Activated CD8-positive, alpha-beta T cell treated with anti-CD3 and anti-CD28 coated beads for 36 hours (primary cell): ENCODE data around the gene DUSP22. TPM values are rescaled to one million over a fixed set of nuclear protein-coding genes. Genes with fewer than 3 reads are reported as not detected.
"Not testable (repeated sequence)": the region's sequence is repeated elsewhere in the genome, so short reads cannot be mapped to it uniquely, and the experiment has no call there.

Experiments used
- ATAC-seq: fragments of 200-7000 bp; cut with Tn5 transposase; one replicate; pipeline ENCODE4 v1.10.0; 2021; ENCODE audit warnings: mild to moderate bottlenecking, moderate library complexity
- CTCF ChIA-PET: fragments of 350-600 bp; sonication (Branson Sonifier 250); formaldehyde crosslinking; loops from one replicate; lab custom pipeline; 2021; ENCODE audit warnings: antibody characterized with exemption; lab: Charles Lee
- POLR2A ChIA-PET: fragments of 350-600 bp; sonication (Branson Sonifier 250); formaldehyde crosslinking; loops from one replicate; lab custom pipeline; 2021; ENCODE audit warnings: antibody characterized with exemption; lab: Charles Lee
- DNase-seq: peaks from one replicate; pipeline ENCODE4 v3.0.0-alpha.2; 2020
- H3K27ac Mint-ChIP-seq: one replicate; pipeline ENCODE4 v1.8.0; 2021; ENCODE audit warnings: mild to moderate bottlenecking, mixed read lengths
- H3K27me3 Mint-ChIP-seq: one replicate; pipeline ENCODE4 v1.8.0; 2021; ENCODE audit warnings: mixed read lengths
- H3K36me3 Mint-ChIP-seq: one replicate; pipeline ENCODE4 v1.8.0; 2021; ENCODE audit warnings: low read depth, mixed read lengths
- H3K4me1 Mint-ChIP-seq: one replicate; pipeline ENCODE4 v1.8.0; 2021; ENCODE audit warnings: low read depth, mixed read lengths
- H3K4me3 Mint-ChIP-seq: one replicate; pipeline ENCODE4 v1.8.0; 2021; ENCODE audit warnings: mild to moderate bottlenecking, moderate library complexity, mixed read lengths
- H3K9me3 Mint-ChIP-seq: one replicate; pipeline ENCODE4 v1.8.0; 2021; ENCODE audit warnings: mixed read lengths
- intact Hi-C: fragments of 100-400 bp; cut with micrococcal nuclease; formaldehyde crosslinking; loops from one replicate; pipeline ENCODE4 v1.10.0; 2022
- total RNA-seq, 2 experiments: library from RNA; stranded (reverse); gene quantifications; one replicate each; pipeline ENCODE4 v1.2.3, GENCODE V29; 2021
- TF ChIP-seq, protein P1 (sequence below): fragments of 200-600 bp; IDR thresholded peaks from one replicate; pipeline ENCODE4 v1.8.0; 2022; ENCODE audit warnings: antibody characterized with exemption, mild to moderate bottlenecking

The DUSP22 gene
- total RNA-seq, 2 experiments from 2014 or later = 32.5 to 34.2 TPM

DNA sequence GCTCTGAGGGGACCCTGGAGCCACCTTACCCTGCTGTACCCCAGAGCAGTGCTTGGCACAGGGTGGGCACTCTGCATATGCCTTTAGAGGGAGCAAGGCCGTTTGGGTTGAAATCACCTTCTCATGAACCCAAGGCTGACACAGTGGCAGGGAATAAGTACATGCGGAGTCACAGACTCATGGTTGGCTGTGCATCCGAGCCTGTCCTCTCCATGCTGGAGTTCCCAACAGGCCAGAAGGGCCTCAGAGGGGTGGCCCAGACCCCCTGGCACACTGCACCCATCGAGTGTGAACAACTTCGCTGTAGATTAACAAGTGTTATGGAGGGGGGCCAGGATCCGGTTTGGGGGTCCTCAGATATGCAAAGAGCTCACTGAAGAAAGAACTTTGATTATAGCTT, 78.3 kb downstream of the DUSP22 start:
- Mint-ChIP-seq H3K27me3 (peaks cover 21% of the 10 kb centered on the region), H3K9me3 (no peaks in the 10 kb centered on the region), H3K4me3 (no peak overlapping the region), H3K27ac (no peak overlapping the region), H3K4me1 (no peaks in the 10 kb centered on the region), H3K36me3 (no peaks in the 10 kb centered on the region)
- TF ChIP-seq, protein P1, sequence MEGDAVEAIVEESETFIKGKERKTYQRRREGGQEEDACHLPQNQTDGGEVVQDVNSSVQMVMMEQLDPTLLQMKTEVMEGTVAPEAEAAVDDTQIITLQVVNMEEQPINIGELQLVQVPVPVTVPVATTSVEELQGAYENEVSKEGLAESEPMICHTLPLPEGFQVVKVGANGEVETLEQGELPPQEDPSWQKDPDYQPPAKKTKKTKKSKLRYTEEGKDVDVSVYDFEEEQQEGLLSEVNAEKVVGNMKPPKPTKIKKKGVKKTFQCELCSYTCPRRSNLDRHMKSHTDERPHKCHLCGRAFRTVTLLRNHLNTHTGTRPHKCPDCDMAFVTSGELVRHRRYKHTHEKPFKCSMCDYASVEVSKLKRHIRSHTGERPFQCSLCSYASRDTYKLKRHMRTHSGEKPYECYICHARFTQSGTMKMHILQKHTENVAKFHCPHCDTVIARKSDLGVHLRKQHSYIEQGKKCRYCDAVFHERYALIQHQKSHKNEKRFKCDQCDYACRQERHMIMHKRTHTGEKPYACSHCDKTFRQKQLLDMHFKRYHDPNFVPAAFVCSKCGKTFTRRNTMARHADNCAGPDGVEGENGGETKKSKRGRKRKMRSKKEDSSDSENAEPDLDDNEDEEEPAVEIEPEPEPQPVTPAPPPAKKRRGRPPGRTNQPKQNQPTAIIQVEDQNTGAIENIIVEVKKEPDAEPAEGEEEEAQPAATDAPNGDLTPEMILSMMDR = no peak
- DNase-seq (no peak), ATAC-seq (no peak)
- CTCF ChIA-PET = interaction anchor here (0.8 to 1.0 kb wide), 2 partner anchors 58 to 182 kb away, joined by 3 read pairs; no protein-coding TSS in a partner anchor
- intact Hi-C loops = no loop called here
- POLR2A ChIA-PET = interaction anchor here (0.6 kb wide), 1 partner anchor 224 kb away, joined by 3 read pairs; no protein-coding TSS in a partner anchor

DNA sequence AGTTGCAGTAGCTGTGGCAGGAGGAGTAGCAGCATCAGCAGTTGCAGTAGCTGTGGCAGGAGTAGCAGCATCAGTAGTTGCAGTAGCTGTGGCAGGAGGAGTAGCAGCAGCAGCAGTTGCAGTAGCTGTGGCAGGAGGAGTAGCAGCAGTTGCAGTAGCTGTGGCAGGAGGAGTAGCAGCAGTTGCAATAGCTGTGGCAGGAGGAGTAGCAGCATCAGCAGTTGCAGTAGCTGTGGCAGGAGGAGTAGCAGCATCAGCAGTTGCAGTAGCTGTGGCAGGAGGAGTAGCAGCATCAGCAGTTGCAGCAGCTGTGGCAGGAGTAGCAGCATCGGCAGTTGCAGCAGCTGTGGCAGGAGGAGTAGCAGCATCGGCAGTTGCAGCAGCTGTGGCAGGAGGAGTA, 79.6 kb downstream of the DUSP22 start:
- not testable (repeated sequence) for H3K27ac Mint-ChIP-seq, ATAC-seq

DNA sequence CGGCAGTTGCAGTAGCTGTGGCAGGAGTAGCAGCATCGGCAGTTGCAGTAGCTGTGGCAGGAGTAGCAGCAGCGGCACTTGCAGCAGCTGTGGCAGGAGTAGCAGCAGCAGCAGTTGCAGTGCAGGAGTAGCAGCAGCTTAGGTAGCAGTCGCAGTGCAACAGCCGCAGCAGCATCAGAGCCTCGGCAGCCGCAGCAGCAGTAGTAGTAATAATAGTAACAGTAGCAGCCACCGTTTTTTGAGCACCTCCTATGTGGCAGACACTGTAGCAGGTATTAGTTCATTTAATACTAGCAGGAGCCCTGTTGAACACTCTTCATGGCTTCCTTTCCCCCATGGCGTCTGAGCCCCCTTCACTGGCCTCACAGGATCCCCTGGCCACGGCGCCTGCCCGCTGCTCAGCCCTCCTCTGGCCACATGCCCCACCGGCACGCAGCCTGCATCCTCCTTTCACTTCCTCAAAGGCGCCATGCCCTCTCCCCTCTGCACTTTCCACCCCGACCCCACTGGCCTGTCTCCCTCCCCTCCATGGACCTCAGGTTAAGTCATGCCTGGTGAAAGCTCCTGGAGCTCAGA, 80.1 kb downstream of the DUSP22 start:
- Mint-ChIP-seq H3K36me3 (no peaks in the 10 kb centered on the region), H3K4me3 (no peak overlapping the region), H3K9me3 (no peaks in the 10 kb centered on the region), H3K27ac (no peak overlapping the region), H3K4me1 (peaks cover 6% of the 10 kb centered on the region), H3K27me3 (peaks cover 28% of the 10 kb centered on the region)
- ChIA-PET POLR2A (no interaction called here), CTCF (interaction anchor here (1.5 kb wide), 1 partner anchor 11 kb away, joined by 4 read pairs; no protein-coding TSS in a partner anchor)
- ATAC-seq (no peak), DNase-seq (no peak)
- intact Hi-C loops = no loop called here
- TF ChIP-seq, protein P1 = no peak

More for the DNA sequence above, 79.6 kb downstream of the DUSP22 start:
- H3K4me3 Mint-ChIP-seq, POLR2A ChIA-PET, H3K9me3 Mint-ChIP-seq, intact Hi-C loops, H3K36me3 Mint-ChIP-seq, DNase-seq, H3K4me1 Mint-ChIP-seq: not testable (repeated sequence)
- CTCF ChIA-PET = interaction anchor here (1.5 kb wide), 1 partner anchor 11 kb away, joined by 4 read pairs; no protein-coding TSS in a partner anchor
- H3K27me3 Mint-ChIP-seq = peaks cover 25% of the 10 kb centered on the region

DNA sequence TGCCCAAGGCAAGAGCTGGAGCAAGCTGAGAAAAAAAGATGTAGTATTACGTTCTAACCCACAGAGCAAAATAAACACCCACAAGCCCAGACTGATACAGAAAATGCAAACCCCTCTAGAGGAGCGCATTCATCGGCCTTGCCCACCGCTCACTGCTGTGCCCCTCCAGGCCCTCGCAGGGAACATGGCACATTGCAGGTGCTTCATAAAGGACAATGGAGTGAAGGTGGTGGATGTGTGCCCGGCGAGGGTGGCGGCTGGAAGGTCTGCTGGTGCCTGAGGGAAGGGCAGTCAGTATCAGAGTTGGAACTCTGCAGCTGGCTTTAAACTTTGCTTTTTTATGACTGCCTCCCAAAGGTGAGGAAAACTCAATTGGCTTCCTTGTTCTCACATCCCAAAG, 80.7 kb downstream of the DUSP22 start:
- TF ChIP-seq, protein P1 = no peak
- Mint-ChIP-seq H3K4me1 (peaks cover 6% of the 10 kb centered on the region), H3K36me3 (no peaks in the 10 kb centered on the region), H3K9me3 (no peaks in the 10 kb centered on the region), H3K4me3 (no peak overlapping the region), H3K27me3 (peaks cover 28% of the 10 kb centered on the region), H3K27ac (no peak overlapping the region)
- no peak for ATAC-seq
- intact Hi-C loops = no loop called here
- ChIA-PET CTCF (interaction anchor here (1.5 kb wide), 1 partner anchor 10 kb away, joined by 4 read pairs; no protein-coding TSS in a partner anchor), POLR2A (no interaction called here)
- no peak for DNase-seq

DNA sequence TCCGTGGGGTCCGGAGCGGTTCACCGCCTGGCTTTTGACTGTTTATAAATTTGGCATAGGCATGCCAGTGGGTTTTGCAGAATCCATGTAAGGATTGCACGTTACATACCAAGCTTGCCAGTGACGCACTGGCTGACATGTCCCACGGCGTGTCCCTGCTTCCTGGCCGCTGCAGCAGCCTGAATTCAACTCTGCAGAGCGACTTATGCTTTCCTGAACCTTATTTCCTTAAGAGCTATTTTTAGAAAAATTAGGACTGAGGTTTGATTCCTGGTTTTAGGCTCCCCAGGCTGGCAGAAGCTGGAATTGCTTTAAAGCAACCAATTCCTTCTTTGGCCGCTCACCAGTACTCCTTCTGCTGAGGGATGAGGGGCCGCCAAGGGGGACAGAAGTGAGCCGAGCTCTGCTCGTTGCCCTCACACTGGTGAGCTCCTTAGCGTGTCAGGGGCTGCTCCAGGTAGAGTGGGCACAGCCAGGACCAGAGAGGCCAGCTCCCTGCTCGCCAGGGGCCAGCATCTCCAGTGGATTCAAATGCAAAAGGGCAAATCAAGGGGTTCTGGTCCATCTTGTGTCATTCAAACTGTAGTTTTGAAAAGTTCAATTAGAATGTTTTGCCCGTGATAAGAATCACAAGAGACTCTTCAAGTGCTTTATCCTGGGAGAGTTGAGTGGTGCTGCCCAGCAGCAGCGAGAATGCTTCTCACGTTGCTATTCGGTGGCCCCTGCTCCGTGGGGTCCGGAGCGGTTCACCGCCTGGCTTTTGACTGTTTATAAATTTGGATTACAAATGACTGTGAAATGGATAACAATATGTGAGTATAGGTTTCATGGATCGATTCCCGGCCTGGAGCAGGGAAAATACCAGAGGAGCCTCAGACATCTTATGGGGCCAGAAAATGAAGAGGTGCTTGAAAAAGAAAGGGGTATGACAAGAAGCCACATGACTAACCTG, 81.8 kb downstream of the DUSP22 start:
- Mint-ChIP-seq H3K27ac (no peak overlapping the region), H3K36me3 (no peaks in the 10 kb centered on the region), H3K27me3 (peaks cover 28% of the 10 kb centered on the region), H3K9me3 (no peaks in the 10 kb centered on the region), H3K4me3 (no peak overlapping the region), H3K4me1 (peaks cover 8% of the 10 kb centered on the region)
- TF ChIP-seq, protein P1 = no peak
- ATAC-seq (no peak), DNase-seq (no peak)
- intact Hi-C loops = no loop called here
- ChIA-PET CTCF (no interaction called here), POLR2A (interaction anchor here (1.5 kb wide), 1 partner anchor 33 kb away, joined by 3 read pairs; no protein-coding TSS in a partner anchor)
